Stomach (tissue), 9 donors: Measurements from ENCODE around the gene NR5A1. TPM values are rescaled to one million over a fixed set of nuclear protein-coding genes. Genes with fewer than 3 reads are reported as not detected.

ENCODE experiments used
- DNase-seq, 2 donors: peaks; one replicate each; pipeline versions ENCODE4 v3.0.0 to v3.0.0-alpha.2; 2013 to 2019
- H3K27ac ChIP-seq, 5 donors: fragments of 200-600 bp in 4 of 5; sonication (generic) in 4 of 5; one replicate each; pipeline ENCODE4 v1.5.1; 2013 to 2019; ENCODE audit warnings: mild to moderate bottlenecking in 1 of 5, moderate library complexity in 1 of 5
- H3K27me3 ChIP-seq, 3 donors: fragments of 200-600 bp; sonication (generic); one replicate each; pipeline ENCODE4 v1.5.1; 2017 to 2019; ENCODE audit warnings: mixed run types in 1 of 3
- H3K36me3 ChIP-seq, 4 donors: fragments of 200-600 bp; sonication (generic); 1 replicate in 3 of 4; 2 replicates in 1 of 4; pipeline ENCODE4 v1.5.1; 2016 to 2019
- H3K4me1 ChIP-seq, 4 donors: fragments of 200-600 bp; sonication (generic); one replicate each; pipeline ENCODE4 v1.5.1; 2016 to 2019
- H3K4me3 ChIP-seq, 4 donors: fragments of 200-600 bp; sonication (generic) in 3 of 4; one replicate each; pipeline ENCODE4 v1.5.1; 2016 to 2019; ENCODE audit warnings: mild to moderate bottlenecking in 1 of 4
- H3K9me3 ChIP-seq, 4 donors: fragments of 200-600 bp; sonication (generic); one replicate each; pipeline ENCODE4 v1.5.1; 2016 to 2019
- EP300 ChIP-seq: sonication (generic); formaldehyde crosslinking; IDR thresholded peaks from one replicate; pipeline ENCODE4 v1.6.1; 2017; ENCODE audit warnings: antibody characterized with exemption
- POLR2A ChIP-seq, 4 donors: fragments of 450-650 bp; IDR thresholded peaks; one replicate each; pipeline ENCODE4 v1.6.1; 2016; ENCODE audit warnings: antibody characterized with exemption in 4 of 4, control low read depth in 2 of 4, mild to moderate bottlenecking in 1 of 4, moderate library complexity in 1 of 4
- POLR2AphosphoS5 ChIP-seq, 3 donors: sonication (generic); formaldehyde crosslinking; IDR thresholded peaks; one replicate each; pipeline ENCODE4 v1.6.1; 2016; ENCODE audit warnings: antibody characterized with exemption in 3 of 3
- whole genome bisulfite sequencing, 5 donors: extraction: QIAGEN DNeasy Blood & Tissue Kit in 3 of 5; methylation state at CpG; one replicate each; pipeline versions ENCODE4 v1.1.5 to v1.1.7; 2013 to 2018; 5-methylcytosine and 5-hydroxymethylcytosine counted together
- intact Hi-C: fragments of 100-400 bp; cut with DNase I; formaldehyde crosslinking; loops from one replicate; pipeline ENCODE4 v1.15.1; 2023; ENCODE audit warnings: low total_unique reads
- polyA plus RNA-seq, 3 donors: library from polyadenylated mRNA; stranded (reverse); fragments of 200-250 nt; gene quantifications; one replicate each; pipeline ENCODE4 v1.2.3, GENCODE V29; 2013
- total RNA-seq, 5 donors: library from RNA; depleted of rRNA; stranded (reverse); fragments of >200 nt; gene quantifications; one replicate each; pipeline versions ENCODE4 v1.1.0 to v1.2.3, GENCODE V29; 2014 to 2016
- TF ChIP-seq, protein P1 (sequence below), 7 experiments: fragments of 450-650 bp in 4 of 7; fragments of 200-600 bp in 3 of 7; sonication (generic) in 3 of 7; IDR thresholded peaks; one replicate each; pipeline ENCODE4 v1.5.1; 2016 to 2019; ENCODE audit warnings: antibody characterized with exemption in 7 of 7, control low read depth in 2 of 7, mild to moderate bottlenecking in 1 of 7
- donor health status: healthy with polysubstance abuse.
- donor health status: Bipolar disorder and iron deficiency.
- donor health status: healthy.

The NR5A1 gene
- total and polyA plus RNA-seq, 8 donors = 0.03 to 2.4 TPM; not detected in 6

GRCh38 chr9:124493794-124494479 lies 13.3 kb downstream of the NR5A1 start:
- Histone ChIP-seq H3K4me3 (no peak overlapping the region), H3K9me3 (no peaks in the 10 kb centered on the region), H3K4me1 (no peaks in the 10 kb centered on the region), H3K27ac (no peak overlapping the region), H3K36me3 (no peaks in the 10 kb centered on the region), H3K27me3 (peaks cover 0 to 83% (median 8%) of the 10 kb centered on the region in 3 donors)
- no peak for DNase-seq
- intact Hi-C loops = no loop called here
- WGBS, 5 donors = 79 to 85% (median 82%) methylated on average over 15 to 18 of the region's 18 CpGs
- TF ChIP-seq POLR2A (IDR thresholded peaks at IDR 0.05) (no peak), EP300 (no peak), POLR2AphosphoS5 (IDR thresholded peaks at IDR 0.05) (no peak)
- TF ChIP-seq, protein P1, sequence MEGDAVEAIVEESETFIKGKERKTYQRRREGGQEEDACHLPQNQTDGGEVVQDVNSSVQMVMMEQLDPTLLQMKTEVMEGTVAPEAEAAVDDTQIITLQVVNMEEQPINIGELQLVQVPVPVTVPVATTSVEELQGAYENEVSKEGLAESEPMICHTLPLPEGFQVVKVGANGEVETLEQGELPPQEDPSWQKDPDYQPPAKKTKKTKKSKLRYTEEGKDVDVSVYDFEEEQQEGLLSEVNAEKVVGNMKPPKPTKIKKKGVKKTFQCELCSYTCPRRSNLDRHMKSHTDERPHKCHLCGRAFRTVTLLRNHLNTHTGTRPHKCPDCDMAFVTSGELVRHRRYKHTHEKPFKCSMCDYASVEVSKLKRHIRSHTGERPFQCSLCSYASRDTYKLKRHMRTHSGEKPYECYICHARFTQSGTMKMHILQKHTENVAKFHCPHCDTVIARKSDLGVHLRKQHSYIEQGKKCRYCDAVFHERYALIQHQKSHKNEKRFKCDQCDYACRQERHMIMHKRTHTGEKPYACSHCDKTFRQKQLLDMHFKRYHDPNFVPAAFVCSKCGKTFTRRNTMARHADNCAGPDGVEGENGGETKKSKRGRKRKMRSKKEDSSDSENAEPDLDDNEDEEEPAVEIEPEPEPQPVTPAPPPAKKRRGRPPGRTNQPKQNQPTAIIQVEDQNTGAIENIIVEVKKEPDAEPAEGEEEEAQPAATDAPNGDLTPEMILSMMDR (IDR thresholded peaks at IDR 0.05) = no peak

DNA sequence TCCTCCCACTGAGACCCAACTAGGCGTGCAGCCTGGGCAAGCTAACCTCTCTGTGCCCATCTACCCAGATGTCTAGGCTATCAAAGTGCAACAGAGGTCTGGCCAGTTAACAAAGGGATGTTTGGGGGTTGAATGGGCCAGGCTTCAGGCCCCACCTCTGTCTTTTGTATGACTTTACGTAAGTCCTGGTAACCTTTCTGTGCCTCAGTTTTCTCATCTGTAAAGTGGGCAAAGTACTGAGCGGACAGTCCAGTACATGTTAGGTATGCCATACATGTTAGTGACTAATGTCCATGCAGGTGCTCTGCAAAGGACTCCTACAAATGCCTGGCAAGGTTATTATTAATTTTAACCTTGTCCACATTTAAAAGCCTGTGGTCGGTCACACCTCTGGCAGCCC lies 14.0 kb downstream of the NR5A1 start:
- WGBS, 5 donors = 75 to 95% (median 86%) methylated on average over 3 to 4 of the region's 4 CpGs
- DNase-seq = no peak
- intact Hi-C loops = no loop called here
- Histone ChIP-seq H3K4me3 (no peak overlapping the region), H3K27ac (no peak overlapping the region), H3K4me1 (no peaks in the 10 kb centered on the region), H3K9me3 (no peaks in the 10 kb centered on the region), H3K36me3 (no peaks in the 10 kb centered on the region), H3K27me3 (peaks cover 0 to 83% (median 4%) of the 10 kb centered on the region in 3 donors)
- no peak for TF ChIP-seq POLR2AphosphoS5 (IDR thresholded peaks at IDR 0.05)
- TF ChIP-seq EP300 = no peak
- TF ChIP-seq, protein P1 (IDR thresholded peaks at IDR 0.05) = no peak
- TF ChIP-seq POLR2A (IDR thresholded peaks at IDR 0.05) = no peak

DNA sequence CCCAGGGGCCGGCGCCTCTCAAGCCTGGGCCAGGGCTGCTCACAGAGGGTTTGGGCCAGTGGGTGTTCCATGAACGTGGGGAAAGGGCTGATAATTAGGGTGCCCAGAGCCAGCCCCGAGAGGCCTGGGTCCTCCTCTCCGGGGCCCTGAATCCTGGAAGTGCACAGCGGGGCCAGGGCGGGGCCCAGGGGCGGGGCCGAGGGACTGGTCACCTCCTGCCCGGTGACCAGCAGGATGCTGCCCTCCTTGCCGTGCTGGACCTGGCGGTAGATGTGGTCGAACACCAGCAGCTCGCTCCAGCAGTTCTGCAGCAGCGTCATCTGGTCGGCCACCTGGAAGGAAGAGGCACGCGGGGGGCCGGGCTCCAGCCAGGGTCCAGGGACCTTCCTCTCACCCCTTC lies 14.4 kb downstream of the NR5A1 start:
- TF ChIP-seq POLR2A (IDR thresholded peaks at IDR 0.05) (no peak), EP300 (no peak), POLR2AphosphoS5 (IDR thresholded peaks at IDR 0.05) (no peak)
- TF ChIP-seq, protein P1 (IDR thresholded peaks at IDR 0.05) = no peak
- Histone ChIP-seq H3K4me1 (no peaks in the 10 kb centered on the region), H3K36me3 (no peaks in the 10 kb centered on the region), H3K27me3 (peaks cover 0 to 83% (median 6%) of the 10 kb centered on the region in 3 donors), H3K27ac (no peak overlapping the region), H3K4me3 (no peak overlapping the region), H3K9me3 (no peaks in the 10 kb centered on the region)
- no peak for DNase-seq
- WGBS, 5 donors = 69 to 83% (median 76%) methylated on average over 4 to 19 of the region's 19 CpGs
- intact Hi-C loops = no loop called here

DNA sequence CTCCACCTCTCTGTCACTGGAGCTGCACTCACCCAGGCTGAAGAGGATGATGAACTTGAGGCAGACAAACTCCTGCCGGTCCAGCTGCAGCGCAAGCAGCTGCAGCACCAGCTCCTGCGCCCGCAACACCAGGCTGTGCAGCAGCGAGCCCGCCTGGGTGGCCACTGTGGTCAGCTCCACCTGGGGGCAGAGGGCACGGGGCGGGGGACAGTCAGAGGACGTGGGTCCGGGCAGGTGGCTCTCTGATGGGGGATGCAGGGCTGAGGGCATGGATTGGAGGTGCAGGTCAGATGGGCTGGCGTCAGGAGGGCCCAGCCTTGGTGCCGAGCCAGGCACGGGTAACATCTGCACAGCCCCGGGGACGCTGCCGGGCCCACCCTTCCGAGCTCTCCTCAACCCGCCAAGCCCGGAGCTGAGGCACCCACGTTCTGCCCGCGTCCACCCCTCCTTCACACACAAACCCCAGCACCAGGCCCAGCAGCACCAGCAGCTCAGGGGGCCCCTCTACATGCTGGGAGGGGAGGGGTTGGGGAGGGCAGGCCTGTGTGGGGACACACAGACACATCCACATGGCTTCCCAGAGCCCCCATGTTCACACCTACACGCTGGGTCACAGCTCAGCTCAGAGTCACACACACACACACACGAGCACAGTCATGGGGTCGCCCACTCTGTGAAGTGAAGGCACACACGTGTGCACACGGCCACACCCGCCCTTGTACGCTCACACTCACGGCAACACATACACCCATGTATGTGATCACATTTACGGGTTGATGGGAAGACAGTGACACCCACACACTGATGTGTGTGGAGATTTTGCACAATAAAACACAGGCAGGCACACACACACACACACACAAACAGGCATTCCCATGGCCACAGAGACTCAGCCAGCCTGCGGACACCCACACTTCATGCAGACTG lies 15.9 kb downstream of the NR5A1 start:
- no peaks in the 10 kb centered on the region for H3K36me3 ChIP-seq
- no peaks in the 10 kb centered on the region for H3K9me3 ChIP-seq
- peaks cover 0 to 85% (median 16%) of the 10 kb centered on the region in 3 donors for H3K27me3 ChIP-seq
- H3K4me1 ChIP-seq = peaks cover 0 to 3% (median 0%) of the 10 kb centered on the region in 4 donors
- no peak for TF ChIP-seq POLR2A (IDR thresholded peaks at IDR 0.05)
- TF ChIP-seq, protein P1 (IDR thresholded peaks at IDR 0.05) = no peak
- TF ChIP-seq EP300 = no peak
- TF ChIP-seq POLR2AphosphoS5 (IDR thresholded peaks at IDR 0.05) = no peak
- no peak for DNase-seq
- 77 to 88% (median 83%) methylated on average over 23 to 32 of the region's 32 CpGs for WGBS, 5 donors
- intact Hi-C loops = no loop called here
- no peak overlapping the region for H3K4me3 ChIP-seq
- no peak overlapping the region for H3K27ac ChIP-seq
